Gastrocnemius medialis (tissue), 4 donors: Measurements from ENCODE around the gene STX8. TPM values are rescaled to one million over a fixed set of nuclear protein-coding genes. Genes with fewer than 3 reads are reported as not detected.

Experiments
- ATAC-seq, 2 donors: fragments of 150-250 bp; one replicate each; pipeline ENCODE4 v1.9.1; 2016
- DNase-seq, 2 donors: peaks; one replicate each; pipeline ENCODE4 v3.0.0-alpha.2; 2019
- H3K27ac ChIP-seq, 4 donors: fragments of 200-600 bp; sonication (generic); 1 replicate in 1 of 4; 2 replicates in 3 of 4; pipeline ENCODE4 v1.5.1; 2016 to 2018; ENCODE audit warnings: mild to moderate bottlenecking in 2 of 4, moderate library complexity in 1 of 4
- H3K27me3 ChIP-seq, 3 donors: fragments of 200-600 bp; sonication (generic) in 2 of 3; 1 replicate in 1 of 3; 2 replicates in 2 of 3; pipeline versions ENCODE4 v1.5.1 to v1.6.0; 2016 to 2019; ENCODE audit warnings: mild to moderate bottlenecking in 1 of 3, moderate library complexity in 1 of 3
- H3K36me3 ChIP-seq, 2 donors: fragments of 200-600 bp; sonication (generic) in 1 of 2; one replicate each; pipeline ENCODE4 v1.5.1; 2017 to 2018
- H3K4me1 ChIP-seq, 2 donors: fragments of 200-600 bp; sonication (generic) in 1 of 2; one replicate each; pipeline ENCODE4 v1.5.1; 2016 to 2017; ENCODE audit warnings: mild to moderate bottlenecking in 2 of 2
- H3K4me3 ChIP-seq, 4 donors: fragments of 200-600 bp; sonication (generic) in 3 of 4; 1 replicate in 1 of 4; 2 replicates in 3 of 4; pipeline ENCODE4 v1.5.1; 2016 to 2019; ENCODE audit warnings: mild to moderate bottlenecking in 2 of 4
- H3K9me3 ChIP-seq, 3 donors: fragments of 200-600 bp; sonication (generic) in 2 of 3; 1 replicate in 1 of 3; 2 replicates in 2 of 3; pipeline ENCODE4 v1.5.1; 2016 to 2019
- CTCF ChIP-seq, 5 experiments: fragments of 450-650 bp in 3 of 5; fragments of 200-600 bp in 2 of 5; sonication (generic) in 2 of 5; IDR thresholded peaks in 4 of 5; conservative IDR thresholded peaks in 1 of 5; 1 replicate in 4 of 5; 2 replicates in 1 of 5; pipeline ENCODE4 v1.5.1; 2016 to 2019; ENCODE audit warnings: antibody characterized with exemption in 5 of 5, mild to moderate bottlenecking in 3 of 5, moderate library complexity in 3 of 5
- POLR2A ChIP-seq, 2 donors: fragments of 450-650 bp; IDR thresholded peaks; one replicate each; pipeline ENCODE4 v1.6.1; 2017; ENCODE audit warnings: antibody characterized with exemption in 2 of 2, mild to moderate bottlenecking in 2 of 2, moderate library complexity in 2 of 2
- in situ Hi-C, 4 donors: fragments of 200-750 bp; cut with MboI; loops; one replicate each; pipeline versions ENCODE4 v1.15.0 to v1.8.0; 2017; ENCODE audit warnings: low sequenced_read_pairs in 4 of 4
- intact Hi-C: fragments of 100-400 bp; cut with DNase I; formaldehyde crosslinking; loops from one replicate; pipeline ENCODE4 v1.15.1; 2023; ENCODE audit warnings: low total_unique reads
- total RNA-seq, 4 donors: library from RNA; depleted of rRNA; stranded (reverse); fragments of >200 nt; gene quantifications; one replicate each; pipeline versions ENCODE4 v1.1.0 to v1.2.3, GENCODE V29; 2016

Gene STX8
- total RNA-seq, 4 donors from 2014 or later: 39.1 to 67.7 (median 58.2) TPM

- in situ Hi-C loops (no loop called here), intact Hi-C loops (no loop called here)
- H3K4me1 ChIP-seq: peaks cover 14 to 24% of the 10 kb centered on the region in 2 donors
- ATAC-seq (no peak), DNase-seq (no peak)
- no peak overlapping the region for H3K4me3 ChIP-seq
- no peak overlapping the region for H3K27ac ChIP-seq
- no peaks in the 10 kb centered on the region for H3K36me3 ChIP-seq
- TF ChIP-seq POLR2A (IDR thresholded peaks at IDR 0.05) (no peak), CTCF (IDR thresholded peaks at IDR 0.05 in 4 of 5, conservative IDR thresholded peaks at IDR 0.05 in 1 of 5) (no peak)
- H3K27me3 ChIP-seq: no peaks in the 10 kb centered on the region
- no peaks in the 10 kb centered on the region for H3K9me3 ChIP-seq
These were observed 105.4 kb downstream of the STX8 start for GRCh38 chr17:9470171-9470570.

- ATAC-seq: no peak
- in situ Hi-C loops: loop anchor here in 1 of 4 donors (10.0 kb wide), 1 partner anchor 46 kb away; no protein-coding TSS in a partner anchor
- no peak for TF ChIP-seq CTCF (IDR thresholded peaks at IDR 0.05 in 4 of 5, conservative IDR thresholded peaks at IDR 0.05 in 1 of 5)
- no peak for TF ChIP-seq POLR2A (IDR thresholded peaks at IDR 0.05)
- Histone ChIP-seq H3K27me3 (no peaks in the 10 kb centered on the region), H3K27ac (no peak overlapping the region), H3K9me3 (no peaks in the 10 kb centered on the region), H3K4me3 (no peak overlapping the region), H3K36me3 (no peaks in the 10 kb centered on the region), H3K4me1 (peaks cover 14 to 24% of the 10 kb centered on the region in 2 donors)
- no peak for DNase-seq
- intact Hi-C loops: no loop called here
These were observed 106.7 kb downstream of the STX8 start for GRCh38 chr17:9468937-9469336.

GRCh38 chr17:9468532-9468931 is 107.1 kb downstream of the STX8 start:
- no peak for ATAC-seq
- TF ChIP-seq POLR2A (IDR thresholded peaks at IDR 0.05): no peak
- no peak for TF ChIP-seq CTCF (IDR thresholded peaks at IDR 0.05 in 4 of 5, conservative IDR thresholded peaks at IDR 0.05 in 1 of 5)
- Histone ChIP-seq H3K9me3 (no peaks in the 10 kb centered on the region), H3K4me3 (no peak overlapping the region), H3K4me1 (peaks cover 14 to 24% of the 10 kb centered on the region in 2 donors), H3K27me3 (no peaks in the 10 kb centered on the region), H3K27ac (no peak overlapping the region), H3K36me3 (no peaks in the 10 kb centered on the region)
- intact Hi-C loops (no loop called here), in situ Hi-C loops (loop anchor here in 1 of 4 donors (10.0 kb wide), 1 partner anchor 46 kb away; no protein-coding TSS in a partner anchor)
- no peak for DNase-seq

- intact Hi-C loops: no loop called here
- no peak overlapping the region for H3K4me3 ChIP-seq
- H3K9me3 ChIP-seq: no peaks in the 10 kb centered on the region
- ATAC-seq (no peak), DNase-seq (peak in 1 of 2 donors; percentile 21)
- no peaks in the 10 kb centered on the region for H3K36me3 ChIP-seq
- in situ Hi-C loops: loop anchor here in 1 of 4 donors (10.0 kb wide), 1 partner anchor 47 kb away; no protein-coding TSS in a partner anchor
- TF ChIP-seq CTCF (IDR thresholded peaks at IDR 0.05 in 4 of 5, conservative IDR thresholded peaks at IDR 0.05 in 1 of 5) (no peak), POLR2A (IDR thresholded peaks at IDR 0.05) (no peak)
- no peaks in the 10 kb centered on the region for H3K27me3 ChIP-seq
- peaks cover 14 to 24% of the 10 kb centered on the region in 2 donors for H3K4me1 ChIP-seq
- no peak overlapping the region for H3K27ac ChIP-seq
These were observed 108.1 kb downstream of the STX8 start for GRCh38 chr17:9467518-9467917.
